GM19452 (cell line): ENCODE results near the gene CLPTM1L.
"Not testable (repeated sequence)": the region's sequence is repeated elsewhere in the genome, so short reads cannot be mapped to it uniquely, and the experiment has no call there.

Experiments
- ATAC-seq: cut with Tn5 transposase; IDR thresholded peaks from one replicate; pipeline ENCODE4 v1.9.1; 2021; ENCODE audit not compliant: unreplicated experiment

Gene CLPTM1L

DNA sequence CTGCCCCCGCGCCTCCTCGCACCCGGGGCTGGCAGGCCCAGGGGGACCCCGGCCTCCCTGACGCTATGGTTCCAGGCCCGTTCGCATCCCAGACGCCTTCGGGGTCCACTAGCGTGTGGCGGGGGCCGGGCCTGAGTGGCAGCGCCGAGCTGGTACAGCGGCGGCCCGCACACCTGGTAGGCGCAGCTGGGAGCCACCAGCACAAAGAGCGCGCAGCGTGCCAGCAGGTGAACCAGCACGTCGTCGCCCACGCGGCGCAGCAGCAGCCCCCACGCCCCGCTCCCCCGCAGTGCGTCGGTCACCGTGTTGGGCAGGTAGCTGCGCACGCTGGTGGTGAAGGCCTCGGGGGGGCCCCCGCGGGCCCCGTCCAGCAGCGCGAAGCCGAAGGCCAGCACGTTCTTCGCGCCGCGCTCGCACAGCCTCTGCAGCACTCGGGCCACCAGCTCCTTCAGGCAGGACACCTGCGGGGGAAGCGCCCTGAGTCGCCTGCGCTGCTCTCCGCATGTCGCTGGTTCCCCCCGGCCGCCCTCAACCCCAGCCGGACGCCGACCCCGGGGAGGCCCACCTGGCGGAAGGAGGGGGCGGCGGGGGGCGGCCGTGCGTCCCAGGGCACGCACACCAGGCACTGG is 50.6 kb downstream of the CLPTM1L start:
- no peak for ATAC-seq

DNA sequence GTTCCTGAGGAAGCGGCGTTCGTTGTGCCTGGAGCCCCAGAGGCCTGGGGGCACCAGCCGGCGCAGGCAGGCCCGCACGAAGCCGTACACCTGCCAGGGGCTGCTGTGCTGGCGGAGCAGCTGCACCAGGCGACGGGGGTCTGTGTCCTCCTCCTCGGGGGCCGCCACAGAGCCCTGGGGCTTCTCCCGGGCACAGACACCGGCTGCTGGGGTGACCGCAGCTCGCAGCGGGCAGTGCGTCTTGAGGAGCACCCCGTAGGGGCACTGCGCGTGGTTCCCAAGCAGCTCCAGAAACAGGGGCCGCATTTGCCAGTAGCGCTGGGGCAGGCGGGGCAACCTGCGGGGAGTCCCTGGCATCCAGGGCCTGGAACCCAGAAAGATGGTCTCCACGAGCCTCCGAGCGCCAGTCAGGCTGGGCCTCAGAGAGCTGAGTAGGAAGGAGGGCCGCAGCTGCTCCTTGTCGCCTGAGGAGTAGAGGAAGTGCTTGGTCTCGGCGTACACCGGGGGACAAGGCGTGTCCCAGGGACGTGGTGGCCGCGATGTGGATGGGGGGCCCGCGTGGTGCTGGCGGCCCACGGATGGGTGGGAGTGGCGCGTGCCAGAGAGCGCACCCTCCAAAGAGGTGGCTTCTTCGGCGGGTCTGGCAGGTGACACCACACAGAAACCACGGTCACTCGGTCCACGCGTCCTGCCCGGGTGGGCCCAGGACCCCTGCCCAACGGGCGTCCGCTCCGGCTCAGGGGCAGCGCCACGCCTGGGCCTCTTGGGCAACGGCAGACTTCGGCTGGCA is 51.3 kb downstream of the CLPTM1L start:
- ATAC-seq: no peak

DNA sequence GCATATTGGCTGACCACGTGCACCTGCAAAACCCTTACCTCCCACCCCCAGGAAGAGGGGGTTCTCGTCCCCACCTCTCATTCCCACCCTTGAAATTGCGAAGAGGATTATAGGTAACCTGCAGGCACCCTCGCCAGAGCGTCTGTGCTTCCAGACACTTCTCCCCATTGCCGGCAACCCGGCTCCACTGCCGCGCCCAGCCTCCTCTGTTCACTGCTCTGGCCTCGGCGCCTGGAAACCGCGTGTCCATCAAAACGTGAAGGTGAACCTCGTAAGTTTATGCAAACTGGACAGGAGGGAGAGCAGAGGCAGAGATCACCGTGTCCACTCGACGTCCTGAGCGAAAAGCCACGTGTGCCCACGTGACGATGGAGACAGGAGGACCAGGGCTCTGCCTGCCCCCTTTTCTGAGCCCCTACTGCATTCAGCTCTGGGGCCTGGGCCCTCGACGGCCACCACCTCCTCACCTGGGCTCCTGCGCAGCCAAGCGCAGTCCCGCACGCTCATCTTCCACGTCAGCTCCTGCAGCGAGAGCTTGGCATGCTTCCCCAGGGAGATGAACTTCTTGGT is 52.0 kb downstream of the CLPTM1L start:
- ATAC-seq: no peak

DNA sequence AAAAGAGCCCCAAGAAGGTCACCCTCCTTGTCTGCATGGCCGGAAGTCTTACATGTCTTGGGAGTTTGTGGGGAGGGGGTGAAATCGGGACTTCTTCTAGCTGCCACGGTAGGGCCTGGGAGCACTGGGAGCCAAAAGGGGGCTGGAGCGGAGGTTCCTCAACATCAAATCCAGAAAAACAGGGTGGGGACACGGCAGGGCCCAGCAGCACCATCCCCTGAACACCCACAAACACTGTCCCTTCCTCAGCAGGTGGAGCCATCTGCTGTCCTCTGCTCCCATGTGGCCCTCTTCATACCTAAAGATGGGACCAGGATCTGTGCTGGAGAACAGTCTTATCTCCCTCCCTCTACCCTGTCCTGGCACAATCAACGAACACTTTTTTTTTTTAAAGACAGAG is 52.8 kb downstream of the CLPTM1L start:
- ATAC-seq: no peak

DNA sequence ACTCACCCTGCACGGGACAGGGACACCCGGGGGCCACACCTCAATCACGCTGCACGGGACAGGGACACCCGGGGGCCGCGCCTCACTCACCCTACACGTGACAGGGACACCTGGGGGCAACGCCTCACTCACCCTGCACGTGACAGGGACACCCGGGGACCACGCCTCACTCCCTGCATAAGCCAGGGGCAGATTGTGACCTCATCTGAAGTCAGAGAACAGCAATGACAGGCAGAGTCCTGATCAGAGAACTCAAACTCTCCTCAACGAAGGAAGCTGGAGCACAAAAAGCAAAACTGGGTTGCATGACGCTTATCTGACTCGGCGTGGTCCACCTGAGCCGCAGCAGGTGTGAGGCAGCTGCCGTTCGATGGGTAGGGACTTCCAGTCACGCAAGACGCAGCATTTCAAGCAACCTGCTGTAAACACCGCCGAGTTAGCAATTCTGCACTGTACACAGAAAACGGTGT is 53.3 kb downstream of the CLPTM1L start:
- no peak for ATAC-seq

DNA sequence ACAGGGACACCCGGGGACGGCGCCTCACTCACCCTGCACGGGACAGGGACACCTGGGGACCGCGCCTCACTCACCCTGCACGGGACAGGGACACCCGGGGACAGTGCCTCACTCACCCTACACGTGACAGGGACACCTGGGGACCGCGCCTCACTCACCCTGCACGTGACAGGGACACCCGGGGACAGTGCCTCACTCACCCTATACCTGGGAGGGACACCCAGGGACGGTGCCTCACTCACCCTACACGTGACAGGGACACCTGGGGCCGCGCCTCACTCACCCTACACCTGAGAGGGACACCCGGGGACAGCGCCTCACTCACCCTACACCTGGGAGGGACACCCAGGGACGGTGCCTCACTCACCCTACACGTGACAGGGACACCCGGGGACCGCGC is 53.9 kb downstream of the CLPTM1L start:
- not testable (repeated sequence) for ATAC-seq

DNA sequence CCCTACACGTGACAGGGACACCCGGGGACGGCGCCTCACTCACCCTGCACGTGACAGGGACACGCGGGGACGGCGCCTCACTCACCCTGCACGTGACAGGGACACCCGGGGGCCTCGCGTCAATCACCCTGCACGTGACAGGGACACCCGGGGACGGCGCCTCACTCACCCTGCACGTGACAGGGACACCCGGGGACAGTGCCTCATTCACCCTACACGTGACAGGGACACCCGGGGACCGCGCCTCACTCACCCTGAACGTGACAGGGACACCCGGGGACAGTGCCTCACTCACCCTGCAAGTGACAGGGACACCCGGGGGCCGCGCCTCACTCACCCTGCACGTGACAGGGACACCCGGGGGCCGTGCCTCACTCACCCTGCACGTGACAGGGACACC is 55.3 kb downstream of the CLPTM1L start:
- not testable (repeated sequence) for ATAC-seq

DNA sequence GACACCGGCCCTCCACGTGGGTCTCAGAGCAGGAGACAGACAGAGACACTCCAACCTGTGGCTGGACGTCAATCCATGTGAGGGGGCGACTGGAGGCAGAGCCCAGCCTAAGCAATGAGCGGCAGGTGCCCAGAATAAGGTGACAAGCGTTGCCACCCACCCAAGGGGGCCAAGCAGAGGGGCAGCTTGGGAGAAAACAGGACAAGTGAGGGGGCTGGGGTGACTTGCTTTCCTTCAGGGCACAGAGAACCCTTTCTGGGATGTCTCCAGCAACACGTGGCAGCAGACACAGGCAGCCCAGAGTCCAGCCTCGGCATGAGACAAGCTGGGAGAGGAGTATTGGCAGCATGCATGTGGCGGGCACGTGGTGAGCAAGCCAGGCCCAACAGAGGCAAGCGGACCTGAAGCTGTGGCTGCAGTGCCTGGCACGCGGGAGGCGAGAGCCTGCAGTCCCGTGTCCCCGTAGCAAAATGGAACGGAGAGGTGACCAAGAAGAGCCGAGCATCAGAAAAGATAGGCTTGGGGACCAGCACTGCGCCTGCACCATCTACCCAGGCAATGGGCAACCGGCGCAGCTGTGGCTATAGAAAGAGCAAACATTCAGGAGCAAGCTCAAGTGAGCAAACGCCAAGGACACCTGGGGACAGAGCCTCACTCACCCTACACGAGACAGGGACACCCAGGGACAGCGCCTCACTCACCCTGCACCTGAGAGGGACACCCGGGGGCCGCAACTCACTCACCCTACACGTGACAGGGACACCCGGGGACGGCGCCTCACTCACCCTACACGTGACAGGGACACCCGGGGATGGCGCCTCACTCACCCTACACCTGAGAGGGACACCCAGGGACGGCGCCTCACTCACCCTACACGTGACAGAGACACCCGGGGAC is 56.2 kb downstream of the CLPTM1L start:
- no peak for ATAC-seq

DNA sequence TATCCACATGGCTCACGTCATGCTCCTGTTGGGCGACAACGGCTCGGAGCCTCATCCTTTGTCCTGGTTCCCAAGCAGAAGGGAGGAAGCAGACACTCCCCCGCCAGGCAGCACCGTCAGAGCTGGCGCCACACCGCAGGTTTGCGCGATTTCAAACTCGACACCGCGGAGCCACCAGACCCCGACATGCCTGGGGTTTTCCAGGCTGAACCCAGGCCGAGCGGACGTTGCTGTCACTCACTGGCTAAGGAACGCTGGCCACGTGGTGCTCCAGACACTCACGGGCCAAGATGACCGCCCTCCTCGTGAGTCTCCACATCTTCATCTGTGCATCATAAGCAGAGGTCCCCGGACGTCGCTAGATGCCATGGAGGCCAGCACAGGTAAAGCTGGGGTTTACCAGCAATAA is 59.0 kb downstream of the CLPTM1L start:
- ATAC-seq: no peak

DNA sequence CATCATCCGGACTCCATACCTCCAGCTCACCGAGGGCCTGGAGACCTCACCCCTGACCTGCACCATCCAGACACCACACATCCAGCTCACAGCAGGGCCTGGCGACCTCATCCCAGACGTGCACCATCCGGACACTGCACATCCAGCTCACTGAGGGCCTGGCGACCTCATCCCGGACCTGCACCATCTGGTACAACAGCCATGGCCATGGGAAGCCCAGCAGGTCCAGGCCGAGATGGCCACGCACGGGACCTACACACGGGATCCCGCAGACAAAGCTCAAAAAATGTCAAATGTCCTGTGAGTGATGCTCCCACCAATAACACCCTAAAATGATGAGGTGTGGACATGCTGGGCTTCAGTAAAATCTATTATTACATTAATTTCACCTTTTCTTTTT is 59.8 kb downstream of the CLPTM1L start:
- no peak for ATAC-seq

DNA sequence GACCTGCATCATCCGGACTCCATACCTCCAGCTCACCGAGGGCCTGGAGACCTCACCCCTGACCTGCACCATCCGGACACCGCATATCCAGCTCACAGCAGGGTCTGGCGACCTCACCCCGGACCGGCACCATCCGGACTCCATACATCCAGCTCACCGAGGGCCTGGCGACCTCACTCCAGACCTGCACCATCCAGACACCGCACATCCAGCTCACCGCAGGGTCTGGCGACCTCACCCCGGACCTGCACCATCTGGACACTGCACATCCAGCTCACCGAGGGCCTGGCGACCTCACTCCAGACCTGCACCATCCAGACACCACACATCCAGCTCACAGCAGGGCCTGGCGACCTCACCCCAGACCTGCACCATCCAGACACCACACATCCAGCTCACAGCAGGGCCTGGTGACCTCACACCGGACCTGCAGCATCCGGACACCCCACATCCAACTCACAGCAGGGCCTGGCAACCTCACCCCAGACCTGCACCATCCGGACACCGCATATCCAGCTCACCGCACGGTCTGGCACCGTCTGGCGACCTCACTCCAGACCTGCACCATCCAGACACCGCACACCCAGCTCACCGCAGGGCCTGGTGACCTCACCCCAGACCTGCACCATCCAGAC is 60.4 kb downstream of the CLPTM1L start:
- not testable (repeated sequence) for ATAC-seq

DNA sequence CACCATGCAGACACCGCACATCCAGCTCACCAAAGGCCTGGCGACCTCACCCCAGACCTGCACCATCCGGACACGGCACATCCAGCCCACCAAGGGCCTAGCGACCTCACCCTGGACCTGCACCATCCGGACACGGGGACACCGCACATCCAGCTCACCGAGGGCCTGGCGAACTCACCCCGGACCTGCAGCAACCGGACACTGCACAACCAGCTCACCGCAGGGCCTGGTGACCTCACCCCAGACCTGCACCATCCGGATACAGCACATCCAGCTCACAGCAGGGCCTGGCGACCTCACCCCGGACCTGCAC is 61.2 kb downstream of the CLPTM1L start:
- ATAC-seq: not testable (repeated sequence)

DNA sequence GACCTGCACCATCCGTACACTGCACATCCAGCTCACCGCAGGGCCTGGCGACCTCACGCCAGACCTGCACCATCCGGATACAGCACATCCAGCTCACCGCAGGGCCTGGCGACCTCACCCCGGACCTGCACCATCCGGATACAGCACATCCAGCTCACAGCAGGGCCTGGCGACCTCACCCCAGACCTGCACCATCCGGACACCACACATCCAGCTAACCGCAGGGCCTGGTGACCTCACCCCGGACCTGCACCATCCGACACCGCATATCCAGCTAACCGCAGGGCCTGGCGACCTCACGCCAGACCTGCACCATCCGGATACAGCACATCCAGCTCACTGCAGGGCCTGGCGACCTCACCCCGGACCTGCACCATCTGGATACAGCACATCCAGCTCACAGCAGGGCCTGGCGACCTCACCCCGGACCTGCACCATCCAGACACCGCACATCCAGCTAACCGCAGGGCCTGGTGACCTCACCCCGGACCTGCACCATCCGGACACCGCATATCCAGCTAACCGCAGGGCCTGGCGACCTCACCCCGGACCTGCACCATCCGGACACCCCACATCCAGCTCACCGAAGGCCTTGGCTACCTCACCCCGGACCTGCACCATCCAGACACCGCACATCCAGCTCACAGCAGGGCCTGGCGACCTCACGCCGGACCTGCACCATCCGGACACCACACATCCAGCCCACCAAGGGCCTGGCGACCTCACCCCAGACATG is 61.7 kb downstream of the CLPTM1L start:
- ATAC-seq: not testable (repeated sequence)

DNA sequence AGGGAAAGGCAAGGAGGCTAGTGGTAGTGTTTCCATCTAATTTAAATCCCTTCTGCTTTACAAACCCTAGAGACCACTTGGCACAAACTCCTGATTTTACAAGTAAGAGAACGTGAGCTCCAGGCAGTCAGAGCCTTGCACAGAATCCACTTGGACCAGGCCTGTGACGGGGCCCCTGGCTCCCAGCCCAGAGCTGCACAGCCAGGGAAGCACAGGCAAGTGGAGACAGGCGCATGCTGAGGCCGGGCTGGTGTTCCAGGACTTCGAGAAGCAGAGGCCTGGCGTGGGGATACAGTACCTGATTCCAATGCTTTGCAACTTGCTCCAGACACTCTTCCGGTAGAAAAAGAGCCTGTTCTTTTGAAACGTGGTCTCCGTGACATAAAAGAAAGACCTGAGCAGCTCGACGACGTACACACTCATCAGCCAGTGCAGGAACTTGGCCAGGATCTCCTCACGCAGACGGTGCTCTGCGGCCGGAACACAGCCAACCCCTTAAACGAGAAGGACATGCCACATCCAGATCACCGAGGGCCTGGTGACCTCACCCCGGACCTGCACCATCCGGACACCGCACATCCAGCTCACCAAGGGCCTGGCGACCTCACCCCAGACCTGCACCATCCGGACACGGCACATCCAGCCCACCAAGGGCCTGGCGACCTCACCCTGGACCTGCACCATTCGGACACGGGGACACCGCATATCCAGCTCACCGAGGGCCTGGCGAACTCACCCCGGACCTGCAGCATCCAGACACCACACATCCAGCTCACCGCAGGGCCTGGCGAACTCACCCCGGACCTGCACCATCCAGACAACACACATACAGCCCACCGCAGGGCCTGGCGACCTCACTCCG is 62.5 kb downstream of the CLPTM1L start:
- ATAC-seq: no peak

DNA sequence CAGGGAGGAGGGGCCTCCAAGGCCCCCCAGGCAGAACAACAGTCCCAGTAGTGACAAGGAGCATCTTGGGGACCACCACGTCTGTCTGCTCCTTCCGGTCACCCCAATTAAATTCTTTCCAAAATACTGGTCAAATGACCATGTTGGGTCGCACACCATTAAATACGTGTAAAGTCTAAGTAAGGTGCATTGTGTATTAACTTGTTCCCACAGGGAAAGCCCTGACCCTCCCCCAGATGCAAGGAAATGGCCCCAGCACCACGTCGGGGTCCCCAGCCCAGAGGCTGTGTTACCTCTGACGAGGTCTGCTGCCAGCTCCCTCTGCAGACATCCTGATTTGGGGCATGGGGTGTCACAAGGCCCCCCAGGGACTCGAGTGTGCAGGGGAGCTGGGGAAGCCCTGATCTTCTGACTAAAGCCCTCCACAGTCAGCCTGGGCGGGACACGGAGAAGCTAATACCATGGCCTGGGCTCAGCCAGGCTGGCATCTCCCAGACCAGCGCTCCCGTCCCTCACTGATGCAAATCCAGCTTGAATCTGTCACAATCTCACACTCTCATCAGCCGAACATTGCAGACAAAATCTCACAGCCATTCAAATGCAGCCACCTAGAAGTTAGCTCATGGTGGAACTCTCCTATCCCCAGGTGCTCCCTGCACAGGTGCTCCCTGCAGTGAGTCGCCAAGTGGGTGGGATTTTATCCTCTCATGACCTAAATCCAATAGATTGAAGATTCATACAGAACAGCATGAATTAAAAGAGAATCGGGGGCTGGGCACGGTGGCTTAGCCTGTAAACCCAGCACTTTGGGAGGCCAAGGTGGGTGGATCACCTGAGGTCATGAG is 63.6 kb downstream of the CLPTM1L start:
- ATAC-seq: no peak

DNA sequence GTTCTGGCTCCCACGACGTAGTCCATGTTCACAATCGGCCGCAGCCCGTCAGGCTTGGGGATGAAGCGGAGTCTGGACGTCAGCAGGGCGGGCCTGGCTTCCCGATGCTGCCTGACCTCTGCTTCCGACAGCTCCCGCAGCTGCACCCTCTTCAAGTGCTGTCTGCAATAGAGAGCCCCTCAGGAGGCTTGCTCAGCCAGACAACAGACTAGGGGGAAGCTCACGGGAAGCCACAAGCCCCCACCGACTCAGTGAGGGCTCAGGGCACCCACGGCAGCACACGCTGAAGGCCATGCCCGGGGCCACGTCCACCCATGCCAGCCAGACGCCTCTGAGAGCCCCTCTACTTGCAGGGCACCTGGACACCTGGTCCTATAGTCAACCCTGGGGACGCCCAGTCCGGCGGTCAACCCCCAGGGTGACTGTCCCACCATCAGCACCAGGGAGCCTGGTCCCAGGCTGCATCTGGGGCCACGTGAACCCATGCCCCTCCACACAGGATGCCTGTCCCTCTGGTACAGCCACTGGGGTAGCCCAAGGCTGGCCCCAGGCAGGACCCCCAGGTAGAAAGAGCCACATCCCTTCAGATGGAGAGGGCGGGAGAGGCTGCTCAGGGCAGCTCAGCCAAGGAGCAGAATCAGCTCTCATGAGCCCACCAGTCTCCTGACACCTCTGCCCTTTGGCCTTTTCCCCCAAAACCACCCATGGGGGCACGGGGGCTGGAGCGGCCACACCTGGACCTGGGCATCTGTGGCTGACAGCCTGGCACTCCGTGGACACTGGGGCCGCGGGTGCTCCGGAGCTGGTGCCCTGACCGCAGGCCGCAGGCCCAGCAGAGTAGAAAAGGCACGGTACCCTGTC is 64.5 kb downstream of the CLPTM1L start:
- no peak for ATAC-seq

DNA sequence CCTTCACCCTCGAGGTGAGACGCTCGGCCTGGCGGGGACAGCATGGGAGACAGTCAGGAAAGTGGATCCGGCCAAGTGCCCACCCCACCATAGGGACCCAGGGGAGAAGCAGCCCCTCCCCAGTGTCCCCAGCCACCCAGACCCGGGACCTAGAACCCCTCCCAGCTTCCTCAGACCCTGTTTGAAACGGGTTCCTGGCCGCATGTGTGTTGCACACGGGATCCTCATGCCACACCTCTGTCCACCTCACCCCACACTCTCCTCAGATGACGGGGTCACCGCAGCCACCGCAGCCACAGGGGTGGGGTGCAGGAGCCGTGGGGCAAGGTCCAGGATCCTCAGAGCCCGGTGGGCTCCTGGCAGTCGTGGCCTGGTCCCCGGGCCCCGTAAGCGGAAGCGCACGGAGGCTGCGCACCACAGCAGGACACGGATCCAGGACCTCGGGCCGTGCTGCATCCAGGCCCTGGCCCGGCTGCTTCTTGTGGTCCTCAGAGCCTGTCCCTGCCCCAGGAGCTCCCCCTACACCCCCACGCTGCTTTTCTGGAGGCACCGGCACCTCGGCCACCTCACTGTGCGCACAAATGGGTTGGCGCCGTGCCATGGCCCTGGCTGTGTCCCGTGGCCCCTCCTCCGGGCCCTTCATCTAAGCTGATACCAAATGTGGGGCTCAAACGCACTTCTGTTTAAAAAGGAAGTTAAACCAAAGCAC is 65.3 kb downstream of the CLPTM1L start:
- ATAC-seq: no peak
